NK-92 (cell line): ENCODE data around the gene SLC7A8.
"Not testable (repeated sequence)": the region's sequence is repeated elsewhere in the genome, so short reads cannot be mapped to it uniquely, and the experiment has no call there.

Source experiments
- DNase-seq: peaks from one replicate; lab custom pipeline; 2025; ENCODE audit not compliant: unreplicated experiment; lab: John Stamatoyannopoulos, UW

The SLC7A8 gene

DNA sequence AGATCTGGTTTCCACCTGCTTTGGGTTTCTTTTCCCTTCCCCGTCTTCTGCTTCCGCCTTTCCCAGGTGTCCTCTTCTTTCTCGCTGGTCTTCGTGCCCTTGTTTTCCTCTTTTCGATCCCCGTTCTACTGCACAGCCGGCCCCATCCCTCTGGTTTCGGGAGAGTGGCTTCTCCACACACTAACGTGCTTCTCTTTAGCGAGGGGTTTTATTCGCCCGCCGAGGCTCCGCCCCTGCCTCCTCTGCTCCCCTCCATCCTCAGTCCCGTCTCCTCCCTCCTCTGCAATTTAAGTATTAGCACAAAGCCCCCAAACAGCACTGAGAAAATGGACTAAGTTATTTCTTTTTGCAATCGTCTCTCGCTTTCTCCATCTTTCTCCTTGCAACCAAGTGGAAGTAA lies at the start of gene SLC7A8:
TSS of gene SLC7A8 (minus strand) at position 182 of the 400 bp plus-strand sequence. CDS start 746 bp downstream, outside the sequence.
- no peak for DNase-seq

DNA sequence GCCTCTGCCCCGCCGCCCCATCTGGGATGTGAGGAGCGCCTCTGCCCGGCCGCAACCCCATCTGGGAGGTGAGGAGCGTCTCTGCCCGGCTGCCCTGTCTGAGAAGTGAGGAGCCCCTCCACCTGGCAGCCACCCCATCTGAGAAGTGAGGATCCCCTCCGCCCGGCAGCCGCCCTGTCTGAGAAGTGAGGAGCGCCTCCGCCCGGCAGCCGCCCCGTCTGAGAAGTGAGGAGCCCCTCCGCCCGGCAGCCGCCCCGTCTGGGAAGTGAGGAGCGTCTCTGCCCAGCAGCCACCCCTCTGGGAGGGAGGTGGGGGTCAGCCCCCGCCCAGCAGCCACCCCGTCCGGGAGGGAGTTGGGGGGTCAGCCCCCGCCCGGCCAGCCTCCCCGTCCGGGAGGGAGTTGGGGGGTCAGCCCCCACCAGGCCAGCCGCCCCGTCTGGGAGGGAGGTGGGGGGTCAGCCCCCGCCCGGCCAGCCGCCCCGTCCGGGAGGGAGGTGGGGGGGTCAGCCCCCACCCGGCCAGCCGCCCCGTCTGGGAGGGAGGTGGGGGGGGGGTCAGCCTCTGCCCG lies 48.9 kb upstream of the SLC7A8 start:
- DNase-seq, result not testable (repeated sequence)

- no peak for DNase-seq
Observed at GRCh38 chr14:23228812-23229211, 45.4 kb upstream of the SLC7A8 start.

DNA sequence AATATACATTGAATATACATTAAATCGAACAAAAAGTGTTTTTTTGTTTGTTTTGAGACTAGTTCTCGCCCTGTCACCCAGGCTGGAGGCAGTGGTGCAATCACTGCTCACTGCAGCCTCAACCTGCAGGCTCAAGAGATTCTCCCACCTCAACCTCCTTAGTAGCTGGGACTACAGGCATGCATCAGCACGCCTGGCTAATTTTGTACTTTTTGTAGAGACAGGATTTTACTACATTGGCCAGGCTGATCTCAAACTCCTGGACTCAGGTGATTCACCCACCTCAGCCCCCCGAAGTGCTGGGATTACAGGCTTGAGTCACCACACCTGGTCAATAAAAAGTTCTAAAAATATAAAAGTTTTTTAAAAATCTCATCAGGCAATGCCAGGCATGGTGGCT lies 44.1 kb upstream of the SLC7A8 start:
- DNase-seq, result no peak

DNA sequence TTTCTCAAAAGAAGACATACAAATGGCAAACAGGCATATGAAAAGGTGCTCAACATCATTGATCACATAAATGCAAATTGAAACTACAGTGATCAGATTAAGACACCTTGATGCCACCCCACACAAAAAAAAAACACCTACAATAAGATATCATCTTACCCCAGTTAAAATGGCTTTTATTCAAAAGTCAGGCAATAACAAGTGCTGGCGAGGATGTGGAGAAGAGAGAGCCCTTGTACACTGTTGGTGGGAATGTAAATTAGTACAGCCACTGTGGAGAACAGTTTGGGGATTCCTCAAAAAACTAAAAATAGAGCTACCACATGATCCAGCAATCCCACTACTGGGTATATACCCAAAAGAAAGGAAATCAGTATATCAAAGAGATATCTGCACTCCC lies 41.5 kb upstream of the SLC7A8 start:
- DNase-seq, result not testable (repeated sequence)

DNA sequence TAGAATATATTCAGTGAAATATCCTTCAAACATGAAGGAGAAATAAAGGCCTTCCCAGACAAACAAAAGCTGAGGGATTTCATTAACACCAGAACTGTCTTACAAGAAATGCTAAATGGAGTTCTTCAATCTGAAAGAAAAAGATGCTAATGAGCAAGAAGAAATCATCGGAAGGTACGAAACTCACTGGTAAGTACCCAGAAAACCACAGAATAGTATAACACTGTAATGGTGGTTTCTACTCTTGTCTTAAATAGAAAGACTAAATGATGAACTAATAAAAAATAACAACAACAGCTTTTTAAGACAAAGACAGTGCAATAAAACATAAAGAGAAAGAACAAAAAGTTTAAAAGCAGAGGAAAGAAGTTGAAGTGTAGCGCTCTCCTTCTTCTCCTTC lies 35.6 kb upstream of the SLC7A8 start:
- no peak for DNase-seq

DNA sequence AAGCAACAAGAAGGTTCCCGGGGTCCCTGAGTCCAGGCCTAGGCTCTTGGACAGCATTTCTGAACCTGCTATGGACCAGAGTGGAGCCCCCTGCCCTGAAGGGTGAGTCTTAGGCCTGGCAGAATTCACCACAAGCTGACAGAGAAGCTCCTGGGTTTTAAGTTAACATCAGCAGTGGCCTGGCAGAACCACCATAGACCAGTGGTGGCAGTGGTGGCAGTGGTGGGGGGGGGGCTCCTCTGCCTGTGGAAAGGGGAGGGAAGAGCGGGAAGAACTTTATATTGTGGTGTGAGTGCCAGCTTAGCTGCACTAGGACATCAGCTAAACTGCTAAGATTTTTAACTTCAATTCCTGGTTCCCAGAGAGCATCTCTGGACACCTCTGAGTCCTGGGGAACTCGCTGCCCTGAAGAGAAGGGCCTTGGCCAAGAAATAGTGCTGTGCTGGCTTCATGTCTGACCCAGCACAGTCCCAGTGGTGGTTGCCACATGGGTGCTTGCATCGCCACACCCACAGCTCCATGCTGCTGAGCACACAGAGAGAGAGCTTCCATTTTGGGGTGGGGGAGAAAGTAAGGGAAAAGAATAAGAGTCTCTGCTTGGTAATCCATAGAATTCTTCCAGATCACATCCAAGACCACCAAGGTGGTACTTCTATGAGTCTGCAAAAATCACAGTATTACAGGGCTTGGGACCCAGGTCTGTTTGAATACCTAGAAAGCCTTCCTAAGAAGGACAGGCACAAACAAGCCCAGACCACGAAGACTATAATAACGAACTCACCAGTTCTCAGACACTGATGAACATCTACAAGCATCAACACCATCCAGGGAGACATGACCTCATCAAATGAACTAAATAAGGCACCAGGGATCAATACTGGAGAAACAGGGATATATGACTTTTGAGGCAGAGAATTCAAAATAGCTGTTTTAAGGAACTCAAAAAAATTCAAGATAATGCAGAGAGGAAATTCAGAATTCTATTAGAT lies 33.9 kb upstream of the SLC7A8 start:
- no peak for DNase-seq

GRCh38 chr14:23215421-23215820 lies 32.0 kb upstream of the SLC7A8 start:
- DNase-seq, result no peak

- DNase-seq, result no peak
Observed at GRCh38 chr14:23209651-23210423, 26.4 kb upstream of the SLC7A8 start.

DNA sequence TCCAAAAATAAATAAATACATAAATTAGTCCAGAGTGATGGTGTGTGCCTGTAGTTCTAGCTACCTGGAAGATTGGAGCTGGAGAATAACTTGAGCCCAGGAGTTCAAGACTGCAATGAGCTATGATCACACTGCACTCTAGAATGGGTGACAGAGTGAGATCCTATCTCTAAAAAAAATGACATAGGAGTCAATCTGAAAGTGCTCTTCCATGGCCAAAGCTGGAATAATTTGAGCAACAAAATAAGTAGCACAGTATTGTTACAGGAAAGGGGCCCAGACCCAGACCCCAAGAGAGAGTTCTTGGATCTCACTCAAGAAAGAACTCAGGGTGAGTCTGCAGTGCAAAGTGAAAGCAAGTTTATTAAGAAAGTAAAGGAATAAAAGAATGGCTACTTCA lies 24.9 kb upstream of the SLC7A8 start:
- no peak for DNase-seq

GRCh38 chr14:23207146-23207540 lies 23.7 kb upstream of the SLC7A8 start:
- no peak for DNase-seq

GRCh38 chr14:23206422-23207145 lies 23.1 kb upstream of the SLC7A8 start:
- no peak for DNase-seq

- DNase-seq, result no peak
Observed at GRCh38 chr14:23202001-23202400, 18.5 kb upstream of the SLC7A8 start.

GRCh38 chr14:23199141-23199540 lies 15.7 kb upstream of the SLC7A8 start:
- not testable (repeated sequence) for DNase-seq

- not testable (repeated sequence) for DNase-seq
Observed at GRCh38 chr14:23196487-23196886, 13.0 kb upstream of the SLC7A8 start.

DNA sequence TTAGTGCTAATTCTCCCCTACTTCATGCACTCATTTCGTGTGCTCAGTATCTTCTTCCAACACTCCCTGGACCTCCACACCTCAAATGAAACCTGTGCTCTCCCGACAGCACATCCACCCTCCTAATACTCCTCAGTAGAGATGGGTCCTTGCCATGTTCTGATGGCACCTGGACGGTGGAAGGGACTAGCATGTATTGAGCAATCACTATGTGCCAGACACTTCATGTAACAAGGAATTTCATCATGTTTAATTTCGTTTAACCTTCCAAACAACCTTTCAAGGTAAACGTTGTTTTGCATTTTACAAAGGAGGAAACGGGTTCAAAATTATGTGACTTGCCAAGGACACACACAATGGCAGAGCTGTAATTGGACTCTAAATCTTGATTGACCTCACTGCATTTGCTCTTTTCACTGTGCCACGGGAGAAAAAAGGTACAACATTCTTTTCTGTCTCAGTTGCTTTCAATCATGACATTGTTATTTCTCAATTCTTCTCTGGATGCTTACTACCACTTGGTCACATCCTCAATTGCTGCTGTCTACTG lies 12.2 kb upstream of the SLC7A8 start:
- no peak for DNase-seq

DNA sequence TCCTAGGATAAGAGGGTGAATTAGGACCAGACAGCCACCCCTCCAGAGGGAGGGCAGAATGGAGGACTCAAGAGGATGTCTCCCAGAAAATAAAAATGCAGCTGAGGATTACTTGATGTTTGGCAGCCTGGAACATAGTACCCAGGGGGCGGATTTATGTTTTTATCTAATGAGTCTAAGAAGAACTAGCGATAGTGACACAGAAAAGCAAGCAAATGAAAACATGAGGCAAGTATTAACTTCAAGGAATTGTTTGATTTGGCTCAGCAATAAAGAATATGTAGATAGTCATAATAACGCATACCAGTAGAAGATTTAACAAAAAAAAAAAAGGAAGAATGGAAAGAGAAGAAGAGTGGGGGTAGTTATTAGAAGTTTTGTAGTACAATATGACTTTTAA lies 10.0 kb upstream of the SLC7A8 start:
- DNase-seq, result no peak

GRCh38 chr14:23187925-23188324 lies 4.5 kb upstream of the SLC7A8 start:
- no peak for DNase-seq

DNA sequence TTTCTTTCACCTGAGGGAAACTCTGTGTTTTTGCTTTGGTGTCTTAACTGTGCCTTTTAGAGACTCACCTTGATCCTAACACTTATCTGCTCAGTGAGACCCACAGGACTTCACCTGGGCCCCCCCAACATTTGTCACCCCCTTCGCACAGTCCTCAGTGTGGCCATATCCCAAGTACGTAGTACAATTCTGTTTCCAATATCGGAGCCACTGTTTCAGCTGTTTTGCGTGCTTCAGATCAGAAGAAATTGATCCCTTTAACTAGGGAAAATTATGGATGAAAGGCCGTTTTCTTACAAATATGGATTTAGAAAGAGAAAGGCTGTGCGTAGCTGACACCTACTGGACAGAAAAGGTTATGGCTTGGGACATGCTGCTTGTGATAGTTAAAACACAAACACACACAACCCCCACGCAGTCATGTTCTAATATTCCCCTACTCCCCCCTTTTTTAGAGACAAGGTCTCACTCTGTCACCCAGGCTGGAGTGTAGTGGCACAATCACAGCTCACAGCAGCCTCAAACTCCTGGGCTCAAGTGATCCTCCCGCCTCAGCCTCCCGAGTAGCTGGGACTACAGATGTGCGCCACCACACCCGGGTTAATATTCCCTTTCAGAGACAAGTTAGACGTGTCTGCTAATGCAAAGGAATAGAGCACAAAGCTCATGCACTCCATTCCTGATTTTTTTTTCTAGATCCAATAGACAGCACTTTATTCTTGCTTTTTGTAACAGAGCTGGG lies 3.6 kb upstream of the SLC7A8 start:
- DNase-seq, result no peak

DNA sequence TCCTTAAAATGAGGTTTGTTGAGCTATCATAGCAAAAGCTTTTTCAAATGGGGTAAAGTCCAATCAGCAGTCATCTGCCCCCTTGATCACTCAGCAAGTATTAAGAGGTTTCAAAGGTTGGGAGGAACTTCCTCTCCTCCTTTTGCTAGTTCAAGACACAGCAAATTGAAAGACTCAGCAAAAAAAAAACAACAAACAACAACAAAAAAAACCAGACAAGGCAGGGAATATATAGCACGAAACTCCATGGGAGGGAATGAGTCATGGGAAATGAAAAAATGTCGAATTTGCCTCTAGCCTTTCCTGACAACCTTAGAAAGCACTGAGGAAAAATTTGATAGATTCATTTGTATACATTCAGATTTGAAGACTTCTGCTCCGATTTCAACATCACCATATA lies 1.6 kb upstream of the SLC7A8 start:
- DNase-seq, result no peak
